CD4-positive, alpha-beta T cell treated with Interleukin-1 beta for 1 hour (primary cell): Measurements from ENCODE around the gene WFDC12.
A peak's percentile ranks its signal among the peaks of the same experiment; 100 is the strongest.
"Not testable (repeated sequence)": the region's sequence is repeated elsewhere in the genome, so short reads cannot be mapped to it uniquely, and the experiment has no call there.

Experiments used
- DNase-seq, 2 donors: peaks; one replicate each; pipeline ENCODE4 v3.0.0-alpha.2; 2020 to 2022

Gene WFDC12

GRCh38 chr20:45124365-45124764 lies at the start of gene WFDC12:
TSS of gene WFDC12 (minus strand) at chr20:45124465. CDS start at chr20:45124447, 18 bp downstream.
- DNase-seq: no peak

GRCh38 chr20:45173522-45173921 lies 49.3 kb upstream of the WFDC12 start:
- no peak for DNase-seq

GRCh38 chr20:45164906-45165305 lies 40.6 kb upstream of the WFDC12 start:
- no peak for DNase-seq

- DNase-seq: no peak
Observed at GRCh38 chr20:45163083-45163803, 39.0 kb upstream of the WFDC12 start.

- no peak for DNase-seq
Observed at GRCh38 chr20:45157962-45158361, 33.7 kb upstream of the WFDC12 start.

GRCh38 chr20:45156713-45157112 lies 32.4 kb upstream of the WFDC12 start:
- DNase-seq: no peak

GRCh38 chr20:45154794-45155193 lies 30.5 kb upstream of the WFDC12 start:
- not testable (repeated sequence) for DNase-seq

GRCh38 chr20:45154183-45154582 lies 29.9 kb upstream of the WFDC12 start:
- DNase-seq: no peak

- DNase-seq: peak; percentile 11 to 25
Observed at GRCh38 chr20:45153752-45154151, 29.5 kb upstream of the WFDC12 start.

- DNase-seq: no peak
Observed at GRCh38 chr20:45153147-45153546, 28.9 kb upstream of the WFDC12 start.

GRCh38 chr20:45152405-45152804 lies 28.1 kb upstream of the WFDC12 start:
- DNase-seq: no peak

- no peak for DNase-seq
Observed at GRCh38 chr20:45149062-45149461, 24.8 kb upstream of the WFDC12 start.

GRCh38 chr20:45140836-45141235 lies 16.6 kb upstream of the WFDC12 start:
- DNase-seq: no peak

GRCh38 chr20:45139733-45140375 lies 15.6 kb upstream of the WFDC12 start:
- DNase-seq: not testable (repeated sequence)

- DNase-seq: peak; percentile 21 to 23
Observed at GRCh38 chr20:45138561-45139300, 14.5 kb upstream of the WFDC12 start.

GRCh38 chr20:45136911-45137310 lies 12.6 kb upstream of the WFDC12 start:
- no peak for DNase-seq

GRCh38 chr20:45128099-45128498 lies 3.8 kb upstream of the WFDC12 start:
- DNase-seq: no peak

GRCh38 chr20:45121388-45121787 lies 2.9 kb downstream of the WFDC12 start:
- DNase-seq: no peak

- DNase-seq: no peak
Observed at GRCh38 chr20:45119556-45120266, 4.6 kb downstream of the WFDC12 start.

GRCh38 chr20:45118028-45118427 lies 6.2 kb downstream of the WFDC12 start:
- no peak for DNase-seq

GRCh38 chr20:45117581-45117980 lies 6.7 kb downstream of the WFDC12 start:
- no peak for DNase-seq

GRCh38 chr20:45115829-45116228 lies 8.4 kb downstream of the WFDC12 start:
- DNase-seq: no peak

- DNase-seq: no peak
Observed at GRCh38 chr20:45115386-45115774, 8.9 kb downstream of the WFDC12 start.
